Activated naive CD4-positive, alpha-beta T cell treated with anti-CD3 and anti-CD28 coated beads, Interleukin-2, amount 50 U/mL, for 16 hours (primary cell): ENCODE data around the gene GNPTG.

Experiments
- DNase-seq: peaks from one replicate; pipeline ENCODE4 v3.0.0-alpha.2; 2020

The GNPTG gene

DNA sequence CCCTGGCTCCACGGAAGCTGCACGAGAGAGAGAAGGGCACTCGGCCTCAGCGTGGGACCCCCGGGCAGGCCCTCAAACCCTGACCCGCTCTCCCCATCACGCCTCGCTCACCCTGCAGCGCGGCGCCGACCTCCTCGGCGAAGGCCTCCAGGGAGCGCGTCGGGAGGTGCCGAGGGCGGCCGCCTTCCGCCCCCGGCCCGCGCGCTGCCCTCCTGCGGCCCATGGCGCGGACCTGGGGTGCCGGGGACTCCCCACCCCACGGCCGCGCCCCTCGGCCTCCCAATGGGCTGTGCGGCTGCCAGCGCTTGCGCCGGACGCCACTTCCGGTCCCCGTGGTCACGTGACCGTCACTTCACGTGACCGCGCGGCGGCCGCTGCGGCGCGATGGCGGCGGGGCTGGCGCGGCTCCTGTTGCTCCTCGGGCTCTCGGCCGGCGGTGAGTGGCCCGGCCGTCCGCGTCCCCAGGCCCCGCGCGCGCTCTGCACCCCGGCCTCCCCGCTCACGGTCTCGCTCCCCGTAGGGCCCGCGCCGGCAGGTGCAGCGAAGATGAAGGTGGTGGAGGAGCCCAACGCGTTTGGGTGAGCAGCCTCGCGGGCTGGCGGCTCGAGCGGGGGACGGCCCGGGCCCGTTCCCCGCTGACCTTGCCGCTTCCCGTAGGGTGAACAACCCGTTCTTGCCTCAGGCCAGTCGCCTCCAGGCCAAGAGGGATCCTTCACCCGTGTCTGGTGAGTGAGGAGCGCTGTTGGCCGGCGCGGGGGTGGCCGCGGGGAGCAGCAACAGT lies at the start of gene GNPTG, which contains the start of gene TSR3:
Gene GNPTG (plus strand): TSS at position 350 of the 781 bp plus-strand sequence. CDS start 35 bp downstream, at position 385.
Gene TSR3 (minus strand): TSS at position 297 of the 781 bp plus-strand sequence. CDS start 74 bp downstream, at position 223.
- peak; percentile 85 for DNase-seq

DNA sequence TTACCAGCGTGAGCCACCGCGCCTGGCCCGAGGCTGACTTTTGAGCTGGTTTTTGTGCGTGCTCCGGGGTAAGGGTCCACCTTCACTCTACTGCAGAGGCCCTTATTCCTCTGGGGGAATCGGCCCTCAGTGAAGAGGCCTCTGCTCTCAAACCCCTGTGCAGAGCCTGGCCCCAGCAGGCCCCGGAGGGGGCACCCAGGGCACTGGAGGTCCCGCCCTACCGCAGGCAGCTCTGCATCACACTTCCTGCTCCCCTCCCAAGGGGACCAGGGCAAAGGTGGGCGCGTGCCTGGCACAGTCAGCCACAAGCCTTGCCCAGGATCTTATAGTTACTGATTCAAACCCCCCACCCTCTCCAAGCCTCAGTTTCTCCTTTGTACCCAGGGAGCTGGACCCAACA lies 45.9 kb upstream of the GNPTG start:
- DNase-seq = no peak

DNA sequence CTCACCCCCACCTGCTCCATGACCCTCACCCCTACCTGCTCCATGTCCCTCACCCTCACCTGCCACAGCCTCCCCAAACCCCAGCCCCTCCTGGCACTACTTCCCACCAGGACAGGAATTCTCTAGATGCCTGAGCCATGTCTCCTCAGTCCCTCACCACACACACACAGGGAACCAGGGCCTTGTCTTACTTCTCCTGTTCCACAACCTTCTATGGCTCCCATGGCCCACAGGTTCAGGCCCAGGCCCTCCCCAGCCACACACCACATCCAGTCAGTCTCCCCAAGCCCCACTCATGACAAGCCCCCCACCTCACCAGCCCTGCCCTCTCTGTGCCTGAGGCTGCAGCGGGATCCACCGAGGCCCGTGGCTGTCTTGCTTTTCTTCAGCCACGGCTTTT lies 45.4 kb upstream of the GNPTG start:
- DNase-seq = no peak

DNA sequence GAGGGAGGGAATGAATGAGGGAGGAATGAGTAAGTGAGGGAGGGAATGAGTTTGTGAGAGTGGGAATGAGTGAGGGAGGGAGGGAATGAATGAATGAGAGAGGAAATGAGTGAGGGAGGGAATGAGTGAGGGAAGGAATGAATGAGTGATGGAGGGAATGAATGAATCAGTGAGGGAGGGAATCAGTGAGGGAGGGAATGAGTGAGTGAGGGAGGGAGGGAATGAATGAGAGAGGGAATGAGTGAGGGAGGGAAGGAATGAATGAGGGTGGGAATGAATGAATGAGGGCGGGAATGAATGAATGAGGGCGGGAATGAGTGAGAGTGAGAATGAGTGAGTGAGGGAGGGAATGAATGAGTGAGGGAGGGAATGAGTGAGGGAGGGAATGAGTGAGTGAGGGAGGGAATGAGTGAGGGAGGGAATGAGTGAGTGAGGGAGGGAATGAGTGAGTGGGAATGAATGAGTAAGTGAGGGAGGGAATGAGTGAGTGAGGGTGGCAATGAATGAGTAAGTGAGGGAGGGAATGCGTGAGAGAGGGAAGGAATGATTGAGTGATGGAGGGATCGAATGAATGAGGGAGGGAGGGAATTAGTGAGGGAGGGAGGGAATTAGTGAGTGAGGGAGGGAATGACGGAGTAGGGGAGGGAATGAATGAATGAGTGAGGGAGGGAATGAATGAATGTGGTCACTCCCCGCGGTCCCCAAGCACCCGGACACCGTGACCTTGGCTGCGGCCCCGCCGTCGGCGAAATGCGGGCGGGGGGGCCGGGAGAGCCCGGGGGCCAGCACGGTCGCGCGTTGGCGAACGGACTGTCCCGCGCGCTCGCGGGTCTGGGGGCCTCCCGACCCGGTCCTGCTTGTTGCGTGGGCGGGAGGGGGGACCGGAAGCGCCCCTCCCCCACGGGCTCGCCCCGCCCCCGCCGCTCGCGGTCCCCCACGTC lies 43.4 kb upstream of the GNPTG start:
- no peak for DNase-seq

DNA sequence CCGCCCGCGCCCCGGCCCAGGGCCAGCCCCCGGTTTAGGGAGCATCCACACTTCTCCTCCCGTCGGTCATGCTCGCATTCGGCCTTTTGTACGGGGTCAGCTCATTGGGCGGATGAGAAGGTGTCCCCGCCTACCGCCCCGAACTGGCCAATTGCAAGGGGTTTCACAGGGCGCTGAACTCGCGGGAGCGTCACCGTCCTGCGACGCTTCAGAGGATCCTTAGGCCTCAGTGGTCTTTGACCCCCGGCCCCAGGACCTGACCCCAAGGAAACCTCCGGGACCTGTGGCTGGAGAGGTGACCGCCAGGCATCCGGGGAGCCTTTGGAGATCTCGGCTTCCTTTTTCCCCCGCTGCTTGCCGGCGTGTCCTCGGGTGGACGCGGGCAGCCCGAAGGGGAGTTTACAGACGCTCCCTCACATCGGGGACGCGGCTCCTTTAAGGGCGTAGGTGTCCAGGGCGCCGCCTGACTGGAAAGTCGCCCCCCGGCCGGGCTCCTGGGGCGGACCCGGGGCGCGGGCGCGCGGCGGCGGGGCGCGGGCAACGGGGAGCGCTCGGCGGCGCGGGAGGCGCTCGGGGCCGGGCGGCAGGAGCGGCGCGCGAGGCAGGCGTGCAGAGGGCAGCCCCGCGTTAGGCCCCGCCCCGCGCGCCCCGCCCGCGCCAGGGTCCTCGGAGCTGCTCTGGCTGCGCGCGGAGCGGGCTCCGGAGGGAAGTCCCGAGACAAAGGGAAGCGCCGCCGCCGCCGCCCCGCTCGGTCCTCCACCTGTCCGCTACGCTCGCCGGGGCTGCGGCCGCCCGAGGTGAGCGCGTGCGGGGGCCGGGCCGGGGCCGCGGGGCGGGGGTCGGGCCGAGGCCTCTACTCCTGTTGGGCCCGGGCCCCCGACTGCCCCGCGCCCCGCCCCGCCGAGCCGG lies 42.5 kb upstream of the GNPTG start, which contains the start of gene UBE2I:
Gene UBE2I (plus strand): TSS at position 660 of the 909 bp plus-strand sequence. CDS start 4,395 bp downstream, outside the sequence.
- DNase-seq = peak; percentile 96

DNA sequence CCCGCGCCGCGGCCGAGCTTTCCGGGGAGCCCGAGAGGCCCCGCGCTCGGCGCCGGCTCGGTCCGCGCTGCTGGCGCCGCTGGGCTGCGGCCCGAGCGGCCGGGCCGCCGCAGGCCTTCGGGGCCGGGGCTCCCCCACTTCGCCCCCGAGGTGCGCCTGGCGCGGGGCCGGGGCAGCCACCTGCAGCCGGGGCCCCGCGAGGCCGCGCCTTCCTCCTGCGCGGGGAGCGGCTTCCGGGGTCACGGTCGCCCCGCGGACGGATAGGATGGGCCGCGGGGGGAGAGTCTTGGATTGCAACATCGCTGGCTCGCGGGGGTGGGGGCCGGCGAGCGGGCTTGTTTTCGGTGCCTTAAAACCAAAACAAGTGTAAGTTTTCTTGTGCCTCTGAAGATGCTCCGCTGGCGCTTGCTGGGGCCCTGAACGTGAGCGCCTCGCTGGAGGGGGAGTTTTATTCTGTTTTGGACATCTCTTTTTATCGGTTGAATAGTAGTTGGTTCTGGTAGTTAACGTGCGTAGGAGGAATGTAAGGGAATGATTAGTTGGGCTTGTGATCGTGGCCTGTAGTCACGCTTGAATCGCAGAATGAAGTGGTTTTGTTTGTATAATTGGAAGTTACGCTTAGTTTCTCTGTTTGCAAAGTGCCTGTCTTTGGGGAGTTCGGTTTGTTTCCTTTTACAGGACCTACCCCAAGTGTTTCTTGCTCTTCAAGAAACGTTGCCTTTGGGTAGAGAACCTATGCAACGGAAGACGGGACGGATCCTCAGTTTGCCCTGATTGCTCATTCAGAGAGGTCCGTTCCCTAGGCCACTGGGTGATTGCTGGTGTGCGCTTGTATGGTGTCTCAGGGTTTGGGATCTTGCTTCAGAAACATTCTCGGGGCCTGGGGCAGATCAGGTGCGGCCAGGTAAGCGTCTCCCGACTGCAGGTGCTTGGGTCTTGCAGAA lies 41.6 kb upstream of the GNPTG start:
- peak; percentile 62 for DNase-seq

DNA sequence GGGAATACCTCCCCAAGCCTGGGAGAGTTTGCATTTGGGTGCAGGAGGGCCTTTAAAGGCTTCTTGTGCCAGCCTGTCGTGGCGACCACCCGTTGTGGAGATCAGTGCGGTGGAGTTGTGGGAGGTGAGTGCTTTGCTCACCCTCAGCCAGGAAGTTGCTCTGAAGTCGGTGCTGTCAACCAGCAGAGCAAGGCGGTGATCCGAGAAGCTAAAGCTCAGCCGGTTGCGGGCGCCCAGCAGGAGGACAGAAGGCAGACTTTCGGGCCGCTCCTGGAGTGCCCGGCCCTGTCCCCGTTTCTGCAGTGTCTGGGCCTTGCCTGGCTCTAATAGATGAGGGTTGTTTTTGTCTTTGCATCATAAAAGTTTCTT lies 40.9 kb upstream of the GNPTG start:
- DNase-seq = no peak

DNA sequence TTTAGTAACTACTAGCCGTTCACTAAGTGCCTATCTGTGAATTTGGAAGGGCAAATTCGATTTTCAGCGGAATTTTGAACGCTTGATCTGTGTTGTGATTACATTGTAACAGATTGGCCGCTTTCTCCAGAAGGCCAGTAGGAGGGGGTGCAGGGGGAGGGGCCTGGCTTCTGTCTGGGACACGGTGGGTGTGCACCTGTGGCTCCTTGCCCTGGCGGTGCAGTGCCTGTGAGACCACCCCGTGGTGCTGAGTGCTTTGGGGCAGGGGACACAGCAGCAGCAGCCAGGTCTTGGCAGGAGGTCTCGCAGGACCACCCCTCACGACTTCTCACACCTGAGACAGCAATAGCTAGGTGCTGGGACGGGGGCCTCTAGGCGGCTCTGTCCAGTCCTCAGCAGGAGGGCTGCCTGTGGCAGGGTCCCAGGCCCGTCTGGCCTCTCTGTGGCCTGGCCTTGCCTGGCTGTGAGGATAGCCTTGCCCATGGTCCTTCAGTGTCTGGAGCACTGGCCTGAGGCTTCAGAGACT lies 40.5 kb upstream of the GNPTG start:
- no peak for DNase-seq

DNA sequence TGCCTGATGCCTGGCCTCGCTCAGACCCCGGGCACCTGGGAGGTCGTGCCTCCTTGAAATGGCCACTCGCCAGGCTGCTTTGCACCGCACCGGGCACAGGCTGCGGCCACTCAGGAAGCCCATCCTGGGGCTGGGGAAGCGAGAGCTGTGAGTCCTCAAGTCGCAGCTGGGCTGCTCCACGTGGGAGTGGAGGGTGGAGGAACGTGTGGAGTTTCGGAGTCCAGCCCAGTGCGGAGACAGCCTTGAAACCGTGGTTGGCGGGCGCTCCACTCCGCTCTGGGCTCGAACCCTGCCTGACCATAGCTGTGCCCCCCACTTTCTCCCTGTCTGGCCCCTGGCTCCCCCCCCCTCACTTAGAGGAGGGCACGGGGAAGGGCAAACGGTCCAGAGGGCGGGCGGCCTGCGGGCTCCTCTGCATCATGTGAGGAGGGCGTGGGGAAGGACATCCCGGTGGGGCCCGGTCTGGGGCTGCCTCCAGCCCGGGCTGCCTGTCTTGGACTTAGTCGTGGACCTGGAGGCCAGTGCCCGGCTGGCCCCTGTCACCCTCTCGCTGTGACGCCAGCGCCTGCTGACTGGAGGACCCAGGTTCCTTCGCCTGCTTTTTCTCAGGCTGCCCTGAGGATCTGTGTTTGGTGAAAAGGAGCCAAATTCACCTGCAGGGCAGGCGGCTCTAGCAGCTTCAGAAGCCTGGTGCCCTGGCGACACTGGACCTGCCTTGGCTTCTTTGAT lies 39.8 kb upstream of the GNPTG start:
- DNase-seq = no peak

DNA sequence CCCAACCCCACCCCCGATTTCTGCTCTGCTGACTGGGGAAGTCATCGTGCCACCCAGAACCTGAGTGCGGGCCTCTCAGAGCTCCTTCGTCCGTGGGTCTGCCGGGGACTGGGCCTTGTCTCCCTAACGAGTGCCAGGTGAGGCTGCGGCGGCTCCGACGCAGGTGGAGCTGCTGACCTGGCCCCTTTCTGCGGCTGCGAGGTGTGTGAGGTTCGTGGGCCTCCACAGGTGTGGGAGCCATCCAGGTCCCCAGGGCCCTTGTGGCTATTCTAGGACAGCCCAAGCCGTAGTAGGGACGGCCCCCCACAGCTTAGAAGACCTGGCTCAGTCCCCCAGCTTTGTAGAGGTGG lies 39.3 kb upstream of the GNPTG start:
- DNase-seq = no peak

DNA sequence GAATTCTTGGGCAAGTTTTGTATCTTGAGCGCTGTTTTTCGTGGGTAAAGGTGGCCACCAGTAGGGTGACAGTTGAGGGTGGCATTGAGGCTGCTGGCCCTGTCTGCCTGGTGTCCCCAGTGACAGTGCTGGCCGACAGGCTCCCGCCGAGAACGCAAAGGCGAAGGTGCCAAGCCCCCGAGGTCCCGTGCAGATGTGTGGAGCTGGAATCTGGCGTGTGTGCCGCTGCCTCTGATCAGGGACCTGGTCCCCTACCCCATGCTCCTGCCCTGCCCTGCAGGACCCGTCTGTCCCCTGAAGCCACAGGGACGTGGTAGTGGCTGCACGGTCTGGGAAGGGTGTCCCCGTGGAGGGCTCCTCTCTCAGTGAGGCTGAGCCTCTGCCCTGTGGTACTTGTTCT lies 38.8 kb upstream of the GNPTG start:
- no peak for DNase-seq

DNA sequence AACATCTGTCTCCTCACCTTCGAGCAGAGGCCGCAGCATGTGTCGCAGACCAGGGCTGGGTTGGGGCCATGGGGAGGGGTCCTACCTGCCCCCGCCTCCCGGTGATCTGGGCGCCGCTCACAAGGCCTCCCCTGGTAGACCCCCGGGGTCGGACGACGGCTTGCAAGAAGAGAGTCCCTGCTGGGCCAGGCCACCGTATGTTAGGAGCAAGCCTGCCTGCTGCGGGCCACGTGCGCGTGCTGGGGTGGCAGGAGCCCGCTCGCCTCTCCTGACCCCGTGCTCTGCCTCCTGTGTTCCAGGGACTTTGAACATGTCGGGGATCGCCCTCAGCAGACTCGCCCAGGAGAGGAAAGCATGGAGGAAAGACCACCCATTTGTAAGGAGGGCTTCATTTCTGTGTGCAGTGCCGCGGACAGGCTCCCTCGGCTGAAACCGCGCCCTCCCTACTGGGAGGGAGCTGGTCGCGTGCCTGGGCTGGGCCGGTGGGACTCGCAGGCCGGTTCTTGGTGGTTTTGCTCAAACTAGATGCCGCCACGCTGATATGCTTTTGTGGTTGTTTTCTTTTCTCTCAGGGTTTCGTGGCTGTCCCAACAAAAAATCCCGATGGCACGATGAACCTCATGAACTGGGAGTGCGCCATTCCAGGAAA lies 37.9 kb upstream of the GNPTG start:
- no peak for DNase-seq

DNA sequence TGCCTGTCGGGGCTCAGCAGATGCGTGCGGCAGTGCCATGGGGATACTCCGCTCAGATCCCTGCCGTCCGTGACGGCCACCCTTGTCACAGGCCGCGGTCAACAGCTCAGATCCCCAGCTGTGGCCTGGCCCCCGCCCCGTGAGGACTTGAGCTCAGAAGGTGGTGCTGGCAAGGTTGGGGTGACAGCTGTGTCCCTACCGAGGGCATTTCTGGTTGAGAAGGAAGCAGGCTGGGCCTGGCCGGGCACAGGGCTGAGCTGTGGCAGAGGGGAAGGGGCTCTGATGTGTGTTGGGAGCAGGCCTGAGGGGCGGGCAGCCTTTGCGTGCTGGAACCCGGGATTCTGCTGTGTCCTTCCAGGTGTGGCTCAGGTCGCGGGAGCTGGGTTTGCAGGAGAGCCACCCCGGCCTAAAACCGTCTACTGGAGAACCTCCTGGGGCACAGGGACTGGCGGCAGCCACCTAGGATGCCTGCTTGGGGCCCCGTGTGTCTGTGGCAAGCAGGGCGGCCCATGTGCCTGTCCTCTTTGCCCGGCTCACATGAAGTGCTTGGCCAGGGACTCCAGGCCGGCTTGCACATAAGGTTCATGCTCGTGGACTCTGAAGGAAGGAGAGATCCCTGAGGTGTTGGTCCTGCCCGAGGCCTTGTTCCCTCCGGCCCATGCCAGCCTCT lies 37.2 kb upstream of the GNPTG start:
- DNase-seq = no peak

DNA sequence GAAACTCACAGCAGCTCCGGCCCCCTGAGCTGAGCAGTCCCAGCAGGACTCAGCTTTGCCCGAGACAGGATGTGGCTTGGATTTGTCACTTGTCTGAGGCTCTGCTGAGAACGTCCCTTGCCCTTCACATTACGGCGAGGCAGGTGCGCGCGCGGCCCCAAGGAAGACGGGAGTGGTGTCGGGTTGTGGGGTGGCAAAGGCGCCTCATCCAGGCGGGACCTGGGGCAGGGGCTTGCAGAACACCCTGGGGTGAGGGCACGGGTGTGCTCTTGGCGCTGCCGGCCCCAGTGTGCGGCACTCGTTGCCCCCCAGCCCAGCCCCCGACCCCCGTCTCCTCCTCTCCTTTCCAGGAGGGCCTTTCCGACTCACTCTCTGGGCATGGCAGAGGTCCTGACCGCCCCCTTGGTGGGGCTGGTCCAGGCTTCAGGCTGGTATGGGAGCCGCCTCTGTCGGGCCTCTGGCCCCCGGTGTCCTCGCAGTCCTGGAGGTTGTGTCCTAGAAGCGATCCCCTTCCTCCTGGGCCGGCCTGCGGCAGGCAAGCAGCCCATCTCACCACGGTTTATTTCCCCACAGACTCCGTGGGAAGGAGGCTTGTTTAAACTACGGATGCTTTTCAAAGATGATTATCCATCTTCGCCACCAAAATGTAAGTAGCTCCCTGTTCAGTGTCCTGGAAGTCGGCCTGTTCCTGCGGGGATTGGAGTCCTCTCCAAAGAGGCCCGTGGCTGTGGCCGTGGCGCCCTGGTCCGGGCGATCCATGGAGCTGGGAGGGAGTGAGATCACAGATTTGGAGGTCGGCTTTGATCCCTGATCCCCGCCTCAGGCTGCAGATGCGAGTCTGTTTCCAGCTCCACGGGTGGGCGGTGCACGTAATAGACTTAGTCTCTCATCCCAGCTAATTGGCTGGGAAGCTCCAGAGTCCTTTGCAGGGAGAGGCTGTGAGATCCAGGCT lies 36.4 kb upstream of the GNPTG start:
- DNase-seq = no peak

DNA sequence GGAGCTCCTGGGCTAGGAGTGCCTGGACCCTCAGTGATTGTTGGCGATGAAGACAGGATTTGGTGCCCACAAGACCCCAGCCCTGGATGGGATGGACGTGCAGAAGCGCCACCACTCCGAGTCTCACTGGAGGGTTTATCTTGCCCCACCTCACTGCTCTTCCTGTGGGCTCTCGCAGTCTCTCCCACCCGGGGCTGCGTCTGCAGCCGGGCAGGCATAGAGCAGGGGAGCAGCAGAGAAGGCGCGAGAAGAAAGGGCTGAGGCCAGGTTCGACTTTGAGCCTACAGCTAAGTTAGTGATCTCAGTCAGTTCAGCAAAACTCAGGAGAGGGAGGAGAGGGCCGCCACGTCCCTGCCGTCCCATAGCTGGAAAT lies 35.7 kb upstream of the GNPTG start:
- no peak for DNase-seq

DNA sequence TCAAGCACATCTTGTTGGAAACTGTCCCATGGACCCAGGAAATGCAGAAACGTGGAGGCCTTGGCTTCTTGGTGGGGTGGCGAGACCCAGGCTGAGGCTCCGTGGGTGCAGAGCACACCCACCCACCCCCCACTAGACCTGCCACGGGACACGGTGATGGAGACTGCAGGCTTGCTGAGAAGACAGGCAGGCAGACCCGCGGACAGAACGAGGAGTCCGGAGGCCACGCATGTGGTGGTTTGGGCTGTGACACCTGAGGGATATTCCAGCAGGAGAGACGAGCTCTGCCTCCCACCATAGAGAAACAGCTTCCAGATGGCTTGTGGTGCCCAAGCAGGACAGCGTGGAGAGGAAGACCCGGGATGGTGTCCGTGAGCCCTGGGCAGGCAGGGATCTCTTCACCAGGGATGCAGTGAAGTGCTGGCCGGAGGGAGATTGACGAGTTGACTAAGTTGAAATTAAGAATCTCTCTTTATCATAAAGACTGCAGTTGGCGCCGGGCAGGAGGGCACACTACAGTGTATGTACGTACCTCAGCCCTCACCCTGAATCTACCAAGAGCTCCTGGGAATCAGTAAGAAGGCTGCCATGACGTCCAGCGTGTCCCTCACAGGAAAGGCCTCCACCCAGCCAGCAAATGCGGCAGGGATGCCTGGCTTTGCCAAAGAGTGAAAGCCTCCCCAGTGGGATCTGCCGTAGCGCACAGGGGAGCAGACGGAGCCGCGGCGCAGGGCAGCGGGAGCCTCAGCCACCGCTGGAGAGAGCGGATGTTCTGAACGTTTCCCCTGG lies 34.1 kb upstream of the GNPTG start:
- DNase-seq = peak; percentile 9

DNA sequence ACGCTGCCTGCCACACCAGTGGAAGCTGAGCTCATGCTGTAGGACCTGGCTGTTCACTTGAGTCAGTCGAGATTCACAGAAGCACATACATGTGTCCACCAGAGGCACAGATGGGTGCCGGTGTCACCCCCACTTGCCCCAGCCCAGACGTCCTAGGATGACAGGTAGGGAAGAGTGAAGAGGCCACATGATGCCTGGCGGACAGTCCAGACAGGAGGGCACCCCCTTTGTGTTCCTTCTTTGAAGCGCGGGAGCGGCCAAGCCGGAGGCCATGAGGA lies 33.5 kb upstream of the GNPTG start:
- no peak for DNase-seq

DNA sequence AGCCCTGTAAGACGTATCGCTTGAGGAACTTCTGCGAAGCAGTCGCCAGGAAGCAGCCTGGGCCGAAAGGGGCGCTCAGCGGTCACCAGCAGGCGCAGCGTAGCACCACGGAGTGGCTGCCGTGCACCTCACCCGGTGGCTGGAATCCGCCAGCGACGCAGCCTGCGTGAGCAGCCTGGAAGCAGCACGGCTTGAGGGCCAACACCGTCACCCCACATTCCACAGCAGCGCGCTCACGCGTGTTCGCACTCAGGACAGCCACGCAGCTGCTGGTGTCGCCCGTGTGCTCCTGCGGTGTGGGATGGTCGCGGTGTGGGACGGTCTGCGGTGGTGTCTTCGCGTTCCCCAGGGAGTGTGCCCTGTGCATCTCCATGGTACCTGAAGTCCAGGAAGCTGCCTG lies 32.7 kb upstream of the GNPTG start:
- peak; percentile 8 for DNase-seq
